IPS-18c (cell line): ENCODE data around the gene SOCS1.
"Not testable (repeated sequence)": the region's sequence is repeated elsewhere in the genome, so short reads cannot be mapped to it uniquely, and the experiment has no call there.

Source experiments
- H3K4me3 ChIP-seq: 2 replicates; pipeline ENCODE4 v1.7.0; 2013; ENCODE audit warnings: low read depth, mild to moderate bottlenecking, low read length, moderate library complexity; ENCODE audit not compliant: insufficient read depth
- H3K9me3 ChIP-seq: one replicate; pipeline ENCODE4 v1.6.1; 2013; ENCODE audit warnings: mild to moderate bottlenecking, low read length, moderate library complexity; ENCODE audit not compliant: control insufficient read depth, insufficient read depth

The SOCS1 gene

GRCh38 chr16:11290102-11290893 is 34.3 kb upstream of the SOCS1 start:
- Histone ChIP-seq H3K9me3 (no peaks in the 10 kb centered on the region), H3K4me3 (no peak overlapping the region)

GRCh38 chr16:11289696-11290095 is 33.7 kb upstream of the SOCS1 start:
- not testable (repeated sequence) for H3K9me3 ChIP-seq, H3K4me3 ChIP-seq

GRCh38 chr16:11289202-11289601 is 33.2 kb upstream of the SOCS1 start:
- no peak overlapping the region for H3K4me3 ChIP-seq
- no peaks in the 10 kb centered on the region for H3K9me3 ChIP-seq

GRCh38 chr16:11285842-11286241 is 29.8 kb upstream of the SOCS1 start:
- Histone ChIP-seq H3K9me3 (no peaks in the 10 kb centered on the region), H3K4me3 (no peak overlapping the region)

- Histone ChIP-seq H3K9me3 (no peaks in the 10 kb centered on the region), H3K4me3 (no peak overlapping the region)
These were observed 27.8 kb upstream of the SOCS1 start for GRCh38 chr16:11283820-11284248.

GRCh38 chr16:11280616-11281522 is 24.9 kb upstream of the SOCS1 start, which contains the start of gene PRM1:
TSS of gene PRM1 (minus strand) at chr16:11281330. CDS start at chr16:11281238, 92 bp downstream.
- no peaks in the 10 kb centered on the region for H3K9me3 ChIP-seq
- H3K4me3 ChIP-seq = no peak within 1 kb of the TSS

- no peak overlapping the region for H3K4me3 ChIP-seq
- peaks cover 2% of the 10 kb centered on the region for H3K9me3 ChIP-seq
These were observed 23.0 kb upstream of the SOCS1 start for GRCh38 chr16:11278681-11279628.

- H3K9me3 ChIP-seq = peaks cover 2% of the 10 kb centered on the region
These were observed 21.8 kb upstream of the SOCS1 start for GRCh38 chr16:11277607-11278337.

GRCh38 chr16:11276896-11277593 is 21.0 kb upstream of the SOCS1 start:
- H3K9me3 ChIP-seq = peaks cover 2% of the 10 kb centered on the region
- H3K4me3 ChIP-seq = no peak overlapping the region

More at GRCh38 chr16:11277607-11278337, 21.8 kb upstream of the SOCS1 start:
- no peak overlapping the region for H3K4me3 ChIP-seq

- H3K4me3 ChIP-seq = no peak within 1 kb of the TSS
- peaks cover 2% of the 10 kb centered on the region for H3K9me3 ChIP-seq
These were observed 20.3 kb upstream of the SOCS1 start, which contains the start of gene PRM2 for GRCh38 chr16:11276143-11276895. TSS of gene PRM2 (minus strand) at chr16:11276480. CDS start at chr16:11276370, 110 bp downstream.

GRCh38 chr16:11274964-11275363 is 19.0 kb upstream of the SOCS1 start:
- Histone ChIP-seq H3K9me3 (peaks cover 2% of the 10 kb centered on the region), H3K4me3 (no peak overlapping the region)

GRCh38 chr16:11273721-11274324 is 17.8 kb upstream of the SOCS1 start:
- Histone ChIP-seq H3K9me3 (peaks cover 2% of the 10 kb centered on the region), H3K4me3 (no peak overlapping the region)

GRCh38 chr16:11272921-11273720 is 17.1 kb upstream of the SOCS1 start, which contains the start of gene PRM3:
TSS of gene PRM3 (minus strand) at chr16:11273629. CDS start at chr16:11273595, 34 bp downstream.
- Histone ChIP-seq H3K9me3 (peaks cover 2% of the 10 kb centered on the region), H3K4me3 (no peak within 1 kb of the TSS)

GRCh38 chr16:11272484-11272883 is 16.5 kb upstream of the SOCS1 start:
- H3K9me3 ChIP-seq = peaks cover 2% of the 10 kb centered on the region
- no peak overlapping the region for H3K4me3 ChIP-seq
